Lower leg skin (tissue), 4 donors: ENCODE results near the gene TFDP2. TPM values are rescaled to one million over a fixed set of nuclear protein-coding genes. Genes with fewer than 3 reads are reported as not detected.

Source experiments
- DNase-seq, 2 donors: peaks; one replicate each; pipeline ENCODE4 v3.0.0-alpha.2; 2019; ENCODE audit warnings: low spot score in 2 of 2
- H3K4me3 ChIP-seq: fragments of 200-600 bp; sonication (generic); 2 replicates; pipeline ENCODE4 v1.5.1; 2017; ENCODE audit warnings: mild to moderate bottlenecking, low read depth; ENCODE audit not compliant: poor library complexity, severe bottlenecking
- CTCF ChIP-seq, 3 donors: fragments of 450-650 bp; IDR thresholded peaks; one replicate each; pipeline ENCODE4 v1.5.1; 2016; ENCODE audit warnings: antibody characterized with exemption in 3 of 3, mild to moderate bottlenecking in 3 of 3, moderate library complexity in 2 of 3
- POLR2A ChIP-seq, 2 donors: fragments of 450-650 bp; IDR thresholded peaks; one replicate each; pipeline ENCODE4 v1.6.1; 2016 to 2017; ENCODE audit warnings: antibody characterized with exemption in 2 of 2, mild to moderate bottlenecking in 1 of 2, moderate library complexity in 1 of 2
- WGBS, 2 donors: methylation state at CpG; one replicate each; pipeline ENCODE4 v1.1.5; 2018; 5-methylcytosine and 5-hydroxymethylcytosine counted together
- intact Hi-C: fragments of 100-400 bp; cut with DNase I; formaldehyde crosslinking; loops from one replicate; pipeline ENCODE4 v1.15.0; 2023; ENCODE audit warnings: low total_unique reads
- total RNA-seq, 4 donors: library from RNA; depleted of rRNA; stranded (reverse); fragments of >200 nt; gene quantifications; one replicate each; pipeline ENCODE4 v1.1.0, GENCODE V29; 2016

The TFDP2 gene
- total RNA-seq, 4 donors from 2014 or later = 38.6 to 84.7 (median 61.5) TPM

DNA sequence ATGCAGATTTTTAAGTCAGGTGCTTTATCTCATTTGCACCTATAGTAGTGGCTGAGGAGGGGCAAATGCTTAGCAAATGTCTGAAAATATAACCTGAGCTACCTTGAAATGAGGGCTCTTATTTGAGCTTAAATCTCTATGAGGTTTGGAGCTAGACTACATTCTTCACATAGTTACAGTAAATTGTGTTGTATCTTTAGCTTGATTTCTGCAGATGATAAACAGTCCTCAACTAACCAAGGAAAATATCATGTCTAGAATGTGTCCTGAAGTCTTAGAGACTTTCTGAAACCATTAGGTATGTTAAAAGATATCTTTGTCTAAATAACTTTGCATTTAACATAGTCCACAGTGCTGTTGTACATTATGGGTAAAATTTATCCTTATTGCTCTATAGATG is 145.3 kb downstream of the TFDP2 start:
- intact Hi-C loops = no loop called here
- no peak for TF ChIP-seq CTCF (IDR thresholded peaks at IDR 0.05)
- TF ChIP-seq POLR2A (IDR thresholded peaks at IDR 0.05) = no peak
- DNase-seq = no peak
- no peak overlapping the region for H3K4me3 ChIP-seq

- no peak for DNase-seq
- intact Hi-C loops = no loop called here
- 97 to 98% methylated on average over 3 of the region's 3 CpGs for WGBS, 2 donors
- no peak overlapping the region for H3K4me3 ChIP-seq
- TF ChIP-seq CTCF (IDR thresholded peaks at IDR 0.05) (no peak), POLR2A (IDR thresholded peaks at IDR 0.05) (no peak)
Measured at GRCh38 chr3:142003291-142003690, 146.1 kb downstream of the TFDP2 start.

DNA sequence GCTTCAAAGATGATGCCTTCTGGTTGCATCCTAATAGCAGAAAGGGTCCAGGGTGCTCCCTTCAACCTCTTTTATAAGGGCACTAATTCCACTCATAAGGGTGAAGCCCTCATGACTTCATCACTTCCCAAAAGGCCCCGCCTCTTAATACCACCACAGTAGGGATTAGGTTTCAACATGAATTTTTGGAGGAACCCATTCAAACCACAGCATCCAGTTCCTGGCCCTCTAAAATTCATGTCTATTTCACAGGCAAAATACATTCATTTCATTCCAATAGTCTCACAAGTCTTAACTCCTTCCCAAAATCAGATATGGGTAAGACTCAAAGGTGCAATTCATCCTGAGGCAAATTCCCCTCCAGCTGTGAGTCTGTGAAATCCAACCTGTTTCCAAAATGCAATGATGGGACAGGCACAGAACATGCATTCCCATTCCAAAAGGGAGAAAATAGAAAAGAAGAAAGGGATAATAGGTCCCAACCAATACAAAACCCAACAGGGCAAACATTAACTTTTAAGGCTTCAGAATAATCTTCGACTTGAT is 148.9 kb downstream of the TFDP2 start:
- no peak overlapping the region for H3K4me3 ChIP-seq
- no peak for DNase-seq
- intact Hi-C loops = no loop called here
- no peak for TF ChIP-seq CTCF (IDR thresholded peaks at IDR 0.05)
- TF ChIP-seq POLR2A (IDR thresholded peaks at IDR 0.05) = no peak
- 72 to 80% methylated on average over 2 of the region's 2 CpGs for WGBS, 2 donors

DNA sequence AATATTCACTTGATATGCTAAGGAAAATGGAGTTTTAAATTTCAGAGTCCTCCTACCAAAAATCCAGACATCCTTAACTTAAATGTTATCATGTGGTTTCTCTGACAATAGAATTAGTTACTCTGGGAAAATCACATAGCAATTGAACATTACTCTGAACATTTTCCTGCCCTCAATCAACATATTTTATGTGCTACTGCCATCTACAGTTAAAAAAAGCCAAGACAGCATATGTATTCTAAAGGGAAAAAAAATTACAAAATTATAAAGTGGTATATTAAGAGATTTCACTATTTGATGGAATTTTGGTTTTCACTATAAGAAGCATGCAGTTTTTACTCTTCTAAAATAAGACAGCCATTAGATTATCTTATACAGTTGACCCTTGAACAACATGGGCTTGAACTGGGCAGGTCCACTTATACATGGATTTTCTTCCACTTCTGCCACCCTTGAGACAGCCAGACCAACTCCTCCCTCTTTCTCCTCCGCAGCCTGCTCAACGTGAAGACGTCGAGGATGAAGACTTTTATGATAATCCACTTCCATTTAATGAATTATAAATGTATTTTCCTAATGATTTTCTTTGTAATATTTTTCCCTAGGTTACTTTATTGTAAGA is 150.6 kb downstream of the TFDP2 start:
- TF ChIP-seq CTCF (IDR thresholded peaks at IDR 0.05) = no peak
- TF ChIP-seq POLR2A (IDR thresholded peaks at IDR 0.05) = no peak
- DNase-seq = no peak
- intact Hi-C loops = no loop called here
- WGBS, 2 donors = 41 to 61% methylated on average over 4 of the region's 4 CpGs
- H3K4me3 ChIP-seq = no peak overlapping the region

DNA sequence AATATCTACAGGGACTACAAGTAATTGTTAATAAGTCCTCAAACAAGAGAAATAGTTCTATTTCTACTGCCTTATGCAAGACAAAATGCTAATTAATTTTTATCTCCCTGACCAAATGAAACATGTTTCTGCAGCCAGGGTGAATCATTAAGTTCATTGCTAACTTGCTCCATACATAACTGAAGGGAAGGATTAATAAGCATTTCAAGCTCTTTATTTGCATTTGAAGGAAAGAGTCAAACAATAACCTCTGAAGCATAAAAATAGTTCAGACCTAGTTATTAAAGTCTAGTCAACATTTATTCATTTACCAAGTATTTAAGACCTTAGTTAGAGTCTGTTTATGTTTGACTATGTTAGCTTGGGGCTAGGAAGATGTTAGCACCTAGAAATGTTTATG is 152.9 kb downstream of the TFDP2 start:
- TF ChIP-seq CTCF (IDR thresholded peaks at IDR 0.05) (no peak), POLR2A (IDR thresholded peaks at IDR 0.05) (no peak)
- no peak overlapping the region for H3K4me3 ChIP-seq
- intact Hi-C loops = no loop called here
- no peak for DNase-seq

DNA sequence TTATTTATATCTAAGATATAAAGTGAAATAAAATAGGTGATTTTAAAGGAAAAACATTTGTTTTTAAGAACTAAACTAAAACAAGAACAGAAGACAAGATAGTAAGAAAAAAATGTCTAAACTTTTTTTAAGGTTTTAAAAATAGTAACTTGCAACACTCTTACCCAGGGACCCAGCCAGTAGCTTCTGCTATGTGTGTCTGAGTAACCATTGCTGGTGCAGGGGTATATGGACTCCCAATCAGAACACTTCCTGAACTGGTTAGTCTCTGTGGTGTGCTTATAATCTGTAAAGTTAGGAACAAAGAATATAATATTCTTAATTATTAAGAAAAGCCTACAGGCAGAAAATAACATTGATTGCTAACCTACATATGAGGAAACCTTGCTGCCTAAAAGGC is 154.5 kb downstream of the TFDP2 start:
- DNase-seq = no peak
- intact Hi-C loops = no loop called here
- TF ChIP-seq CTCF (IDR thresholded peaks at IDR 0.05) (no peak), POLR2A (IDR thresholded peaks at IDR 0.05) (no peak)
- H3K4me3 ChIP-seq = no peak overlapping the region
